GM12864 (cell line): ENCODE measurements around the gene ASCL1.

Experiments used
- DNase-seq: peaks from one replicate; pipeline ENCODE4 v3.0.0-alpha.2; 2011; ENCODE audit warnings: low read depth
- H3K4me3 ChIP-seq: 2 replicates; pipeline ENCODE4 v1.5.1; 2011; ENCODE audit warnings: mild to moderate bottlenecking, low read depth, low read length, control low read depth
- CTCF ChIP-seq: IDR thresholded peaks from 2 replicates; pipeline ENCODE4 v1.5.1; 2011; ENCODE audit warnings: low read depth, mild to moderate bottlenecking, moderate library complexity, low read length, control low read depth, inconsistent platforms; ENCODE audit errors: missing control alignments

ASCL1 gene

GRCh38 chr12:102913453-102914226, 43.8 kb upstream of the ASCL1 start:
- no peak overlapping the region for H3K4me3 ChIP-seq
- DNase-seq, result no peak

GRCh38 chr12:102916252-102917025, 41.0 kb upstream of the ASCL1 start:
- no peak overlapping the region; the same call in 1 of the 2 replicates for H3K4me3 ChIP-seq
- no peak for TF ChIP-seq CTCF
- DNase-seq, result no peak

More at GRCh38 chr12:102913453-102914226, 43.8 kb upstream of the ASCL1 start:
- TF ChIP-seq CTCF, result no peak

GRCh38 chr12:102917026-102917787, 40.3 kb upstream of the ASCL1 start, which contains the start of gene PAH:
TSS of gene PAH (minus strand) at chr12:102917244. CDS start at chr12:102917130, 114 bp downstream.
- peak; percentile 38 for TF ChIP-seq CTCF
- H3K4me3 ChIP-seq, result peak within 1 kb of the TSS; percentile 51
- no peak for DNase-seq

DNA sequence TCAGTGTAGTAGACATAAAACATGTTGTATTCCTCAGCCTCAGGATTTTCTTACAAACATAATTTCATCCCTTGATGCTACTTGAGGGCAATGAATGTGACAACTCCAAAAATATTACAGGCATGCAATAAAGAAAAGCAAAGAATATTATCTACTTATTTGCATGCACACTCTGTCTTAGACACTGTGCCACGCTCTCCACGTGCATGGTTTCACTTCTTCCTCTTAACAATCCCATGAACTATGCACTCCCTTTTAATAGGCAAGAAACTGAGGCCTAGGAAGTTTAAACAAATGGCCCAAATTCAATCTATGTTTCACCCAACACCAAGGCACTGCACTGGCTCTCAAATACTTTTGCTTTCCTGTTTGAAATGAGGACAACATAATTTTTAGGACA, 38.6 kb upstream of the ASCL1 start:
- H3K4me3 ChIP-seq, result no peak overlapping the region
- DNase-seq, result no peak
- no peak for TF ChIP-seq CTCF

DNA sequence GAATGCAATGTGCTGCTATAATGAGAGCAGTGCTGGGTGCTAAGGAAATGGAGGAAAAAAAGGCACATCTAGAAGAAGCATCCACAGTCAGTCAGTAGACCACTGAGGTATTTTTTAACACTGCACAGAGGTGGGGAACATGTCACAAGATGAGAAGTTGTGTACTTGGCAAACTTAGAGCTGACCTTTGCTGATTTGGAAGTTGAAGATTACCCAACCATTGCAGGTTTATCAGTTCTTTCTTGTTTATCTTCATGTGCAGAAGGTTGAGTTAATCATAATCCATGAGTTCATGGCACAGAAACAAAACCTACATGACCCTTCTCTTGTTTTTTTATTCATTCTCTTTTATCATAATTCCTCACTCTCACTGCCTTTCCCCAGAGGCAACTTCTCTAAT, 37.2 kb upstream of the ASCL1 start:
- TF ChIP-seq CTCF, result no peak
- no peak overlapping the region for H3K4me3 ChIP-seq
- DNase-seq, result no peak

DNA sequence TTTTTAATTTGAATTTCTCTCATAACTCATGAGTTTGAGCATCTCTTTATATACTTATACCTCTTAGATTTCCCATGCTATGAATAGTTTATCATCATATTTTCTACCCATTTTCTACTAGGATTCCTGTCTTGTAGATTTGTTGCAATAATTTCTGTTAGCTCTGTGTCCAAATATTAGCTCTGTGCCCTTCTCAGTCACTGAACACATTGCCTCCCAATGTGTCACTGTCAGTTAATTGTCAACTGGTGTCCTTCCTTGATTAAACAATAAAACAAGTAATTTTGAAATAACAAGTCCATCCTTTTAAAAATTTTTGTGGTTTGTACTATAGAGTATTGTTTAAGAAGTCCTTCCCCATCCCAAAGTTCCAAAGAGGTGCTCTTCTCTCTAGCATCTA, 36.2 kb upstream of the ASCL1 start:
- H3K4me3 ChIP-seq, result no peak overlapping the region
- DNase-seq, result no peak
- TF ChIP-seq CTCF, result no peak
